GM23338 (cell line): ENCODE results near the gene TMEM204. TPM values are rescaled to one million over a fixed set of nuclear protein-coding genes. Genes with fewer than 3 reads are reported as not detected.

ENCODE experiments used
- ATAC-seq: fragments of 200-7000 bp; cut with Tn5 transposase; 3 replicates; pipeline ENCODE4 v1.9.1; 2020
- DNase-seq: peaks from one replicate; pipeline ENCODE4 v3.0.0-alpha.2; 2015; ENCODE audit warnings: low spot score
- H2AFZ ChIP-seq: fragments of 200-600 bp; sonication (generic); 2 replicates; pipeline ENCODE4 v1.8.0; 2016; ENCODE audit warnings: antibody characterized with exemption, mild to moderate bottlenecking, moderate library complexity
- H3F3A ChIP-seq: fragments of 200-600 bp; sonication (generic); replicated peaks from 2 replicates; pipeline ENCODE4 v1.8.0; 2017; ENCODE audit warnings: antibody characterized with exemption, mixed run types, low read depth
- H3K27ac ChIP-seq: fragments of 200-600 bp; sonication (generic); 2 replicates; pipeline ENCODE4 v1.6.1; 2016; ENCODE audit warnings: low read depth
- H3K27me3 ChIP-seq: fragments of 200-600 bp; sonication (generic); 2 replicates; pipeline ENCODE4 v1.8.0; 2016; ENCODE audit warnings: mild to moderate bottlenecking, mixed run types, moderate library complexity; ENCODE audit not compliant: insufficient read depth
- H3K36me3 ChIP-seq: fragments of 200-600 bp; sonication (generic); 2 replicates; pipeline ENCODE4 v1.8.0; 2016; ENCODE audit warnings: mild to moderate bottlenecking; ENCODE audit not compliant: insufficient read depth
- H3K4me1 ChIP-seq: fragments of 200-600 bp; sonication (generic); 2 replicates; pipeline ENCODE4 v1.8.0; 2016; ENCODE audit warnings: mild to moderate bottlenecking, moderate library complexity; ENCODE audit not compliant: insufficient read depth
- H3K4me2 ChIP-seq: fragments of 200-600 bp; sonication (generic); 2 replicates; pipeline ENCODE4 v1.7.1; 2017; ENCODE audit warnings: mixed run types
- H3K4me3 ChIP-seq: fragments of 200-600 bp; sonication (generic); 2 replicates; pipeline ENCODE4 v1.6.1; 2016; ENCODE audit warnings: mixed run types
- H3K79me2 ChIP-seq: fragments of 200-600 bp; sonication (generic); replicated peaks from 2 replicates; pipeline ENCODE4 v1.8.0; 2017; ENCODE audit warnings: mild to moderate bottlenecking; ENCODE audit not compliant: insufficient read depth
- H3K9me2 ChIP-seq: fragments of 200-600 bp; sonication (generic); 2 replicates; pipeline ENCODE4 v1.8.0; 2017; ENCODE audit not compliant: insufficient read depth
- H4K20me1 ChIP-seq: fragments of 200-600 bp; sonication (generic); replicated peaks from 2 replicates; pipeline ENCODE4 v1.8.0; 2017; ENCODE audit warnings: mild to moderate bottlenecking; ENCODE audit not compliant: insufficient read depth
- H3K27ac Mint-ChIP-seq: 2 replicates; pipeline ENCODE4 v1.8.0; 2020; ENCODE audit warnings: inconsistent platforms, mild to moderate bottlenecking, moderate library complexity, mixed read lengths
- H3K27me3 Mint-ChIP-seq: 3 replicates; pipeline ENCODE4 v1.8.0; 2022; ENCODE audit warnings: low read depth, mild to moderate bottlenecking, moderate library complexity, mixed read lengths, inconsistent platforms; ENCODE audit not compliant: insufficient read depth, poor library complexity
- H3K36me3 Mint-ChIP-seq: 3 replicates; pipeline ENCODE4 v1.8.0; 2021; ENCODE audit warnings: low read depth, mild to moderate bottlenecking, inconsistent platforms, moderate library complexity, mixed read lengths
- H3K4me1 Mint-ChIP-seq: 3 replicates; pipeline ENCODE4 v1.8.0; 2020; ENCODE audit warnings: mild to moderate bottlenecking, inconsistent platforms, mixed read lengths
- H3K4me3 Mint-ChIP-seq: 3 replicates; pipeline ENCODE4 v1.8.0; 2021; ENCODE audit warnings: moderate library complexity, mild to moderate bottlenecking, inconsistent platforms, mixed read lengths
- H3K9me3 Mint-ChIP-seq: 3 replicates; pipeline ENCODE4 v1.8.0; 2020; ENCODE audit warnings: moderate library complexity, mild to moderate bottlenecking, inconsistent platforms, mixed read lengths
- CTCF ChIP-seq, 2 experiments: fragments of 200-600 bp in 1 of 2; sonication (generic) in 1 of 2; conservative IDR thresholded peaks; 2 replicates each; pipeline versions ENCODE4 v1.5.1 to v1.6.1; 2016 to 2017; ENCODE audit warnings: antibody characterized with exemption in 2 of 2, low read depth in 2 of 2, mild to moderate bottlenecking in 2 of 2, moderate library complexity in 1 of 2
- ETS1 ChIP-seq: IDR thresholded peaks from 2 replicates; pipeline ENCODE4 v1.6.1; 2016; ENCODE audit warnings: antibody characterized with exemption
- EZH2 ChIP-seq: fragments of 200-600 bp; sonication (generic); IDR thresholded peaks from one replicate; pipeline ENCODE4 v1.8.0; 2017; ENCODE audit warnings: antibody characterized with exemption, mild to moderate bottlenecking, low read depth; ENCODE audit not compliant: unreplicated experiment
- EZH2phosphoT487 ChIP-seq: fragments of 200-600 bp; sonication (generic); IDR thresholded peaks from one replicate; pipeline ENCODE4 v1.8.1; 2018; ENCODE audit warnings: antibody characterized with exemption; ENCODE audit not compliant: unreplicated experiment
- JUNB ChIP-seq: IDR thresholded peaks from one replicate; pipeline ENCODE4 v1.6.1; 2016; ENCODE audit warnings: antibody characterized with exemption; ENCODE audit not compliant: unreplicated experiment
- NANOG ChIP-seq: IDR thresholded peaks from 2 replicates; pipeline ENCODE4 v1.6.1; 2016; ENCODE audit warnings: antibody characterized with exemption, borderline replicate concordance
- POLR2AphosphoS5 ChIP-seq: IDR thresholded peaks from 2 replicates; pipeline ENCODE4 v1.6.1; 2016; ENCODE audit warnings: antibody characterized with exemption, low read depth
- STAT1 ChIP-seq: IDR thresholded peaks from one replicate; pipeline ENCODE4 v1.6.1; 2016; ENCODE audit warnings: antibody characterized with exemption; ENCODE audit not compliant: unreplicated experiment
- ZNF114 ChIP-seq: fragments of 250-450 bp; sonication (Bioruptor Pico); IDR thresholded peaks from 2 replicates; pipeline ENCODE4 v1.5.0; 2020; ENCODE audit warnings: mild to moderate bottlenecking, moderate library complexity
- ZNF331 ChIP-seq: fragments of 250-450 bp; sonication (Bioruptor Pico); IDR thresholded peaks from 2 replicates; pipeline ENCODE4 v1.5.0; 2020; ENCODE audit warnings: low read depth, mild to moderate bottlenecking, moderate library complexity
- ZNF462 ChIP-seq: fragments of 250-450 bp; sonication (Bioruptor Pico); IDR thresholded peaks from 2 replicates; pipeline ENCODE4 v1.5.0; 2020; ENCODE audit warnings: mild to moderate bottlenecking, moderate library complexity
- polyA plus RNA-seq: library from polyadenylated mRNA; unstranded; fragments of >200 nt; fragmentation: Nextera tagmentation; extraction: Ambion mirVana; gene quantifications from 2 replicates; pipeline ENCODE4 v1.2.1, GENCODE V29; 2016
- total RNA-seq: library from RNA; depleted of rRNA; stranded (reverse); fragments of >200 nt; shearing (Covaris generic); gene quantifications from 2 replicates; pipeline ENCODE4 v1.2.3, GENCODE V29; 2014

The TMEM204 gene
- total and polyA plus RNA-seq, 2 experiments from 2014 or later: 0.14 to 0.21 TPM

- no peak overlapping the region for H3K4me3 ChIP-seq
- DNase-seq (no peak), ATAC-seq (no peak)
- H3K36me3 Mint-ChIP-seq: peaks cover 46% of the 10 kb centered on the region
- no peaks in the 10 kb centered on the region for H3K79me2 ChIP-seq
- no peak overlapping the region for H2AFZ ChIP-seq
- peaks cover 6% of the 10 kb centered on the region for H3K27me3 Mint-ChIP-seq
- no peak for TF ChIP-seq NANOG
- no peak for TF ChIP-seq ZNF114 (CRISPR knock-in tag)
- no peak for TF ChIP-seq JUNB
- TF ChIP-seq POLR2AphosphoS5: no peak
- no peak for TF ChIP-seq ZNF462 (CRISPR knock-in tag)
- TF ChIP-seq STAT1: no peak
- no peak for TF ChIP-seq EZH2phosphoT487
- TF ChIP-seq ZNF331 (CRISPR knock-in tag): no peak
- no peak for TF ChIP-seq EZH2
- no peak for TF ChIP-seq CTCF (conservative IDR thresholded peaks at IDR 0.05; ENCODE audit: low read depth in 2 of 2)
- no peak for TF ChIP-seq ETS1
- no peaks in the 10 kb centered on the region for H3K9me3 Mint-ChIP-seq
- H3K27me3 ChIP-seq: no peaks in the 10 kb centered on the region
- no peaks in the 10 kb centered on the region for H3K4me1 ChIP-seq
- no peak overlapping the region for H3K4me2 ChIP-seq
- H3F3A ChIP-seq: no peaks in the 10 kb centered on the region
- no peaks in the 10 kb centered on the region for H4K20me1 ChIP-seq
- H3K4me1 Mint-ChIP-seq: no peaks in the 10 kb centered on the region
- H3K27ac ChIP-seq: no peak overlapping the region
- H3K9me2 ChIP-seq: no peaks in the 10 kb centered on the region
- H3K4me3 Mint-ChIP-seq: no peak overlapping the region
- H3K27ac Mint-ChIP-seq: no peak overlapping the region
- peaks cover 12% of the 10 kb centered on the region for H3K36me3 ChIP-seq
Measured at GRCh38 chr16:1498899-1499676, 34.4 kb upstream of the TMEM204 start.
